K562 (cell line): ENCODE results near the gene TEPSIN. TPM values are rescaled to one million over a fixed set of nuclear protein-coding genes. Genes with fewer than 3 reads are reported as not detected.

Source experiments
- BHLHE40 ChIP-seq: IDR thresholded peaks from 2 replicates; pipeline ENCODE4 v1.6.1; 2011; ENCODE audit warnings: low read length, improper control_type of control experiment
- CXXC5 ChIP-seq: fragments of 250-450 bp; sonication (Bioruptor Pico); IDR thresholded peaks from 2 replicates; pipeline ENCODE4 v1.8.0; 2022; ENCODE audit warnings: inconsistent platforms, mild to moderate bottlenecking, moderate library complexity
- FOXK1 ChIP-seq: sonication (generic); formaldehyde crosslinking; IDR thresholded peaks from 2 replicates; pipeline ENCODE4 v1.8.0; 2022; ENCODE audit warnings: missing genetic modification reagents, mild to moderate bottlenecking, borderline replicate concordance
- GTF2A2 ChIP-seq: IDR thresholded peaks from 2 replicates; pipeline ENCODE4 v1.6.1; 2016; ENCODE audit warnings: mild to moderate bottlenecking, missing genetic modification characterization, missing compliant biosample characterization
- L3MBTL2 ChIP-seq: fragments of 450-650 bp; IDR thresholded peaks from 2 replicates; pipeline ENCODE4 v1.6.1; 2016; ENCODE audit warnings: mild to moderate bottlenecking, moderate library complexity
- MEIS2 ChIP-seq: fragments of 450-650 bp; IDR thresholded peaks from 2 replicates; pipeline ENCODE4 v1.6.1; 2014; ENCODE audit warnings: mild to moderate bottlenecking; ENCODE audit not compliant: partially characterized antibody
- PCBP1 ChIP-seq: fragments of 200-400 bp; formaldehyde crosslinking; IDR thresholded peaks from 2 replicates; pipeline ENCODE4 v1.6.1; 2018; ENCODE audit warnings: mild to moderate bottlenecking, low read depth, low read length; ENCODE audit not compliant: poor library complexity, severe bottlenecking
- SAFB2 ChIP-seq: fragments of 200-400 bp; formaldehyde crosslinking; IDR thresholded peaks from 2 replicates; pipeline ENCODE4 v1.6.1; 2018; ENCODE audit warnings: borderline replicate concordance, low read length, low read depth, moderate library complexity; ENCODE audit not compliant: severe bottlenecking
- SLC30A9 ChIP-seq: fragments of 250-450 bp; sonication (Bioruptor Pico); IDR thresholded peaks from 2 replicates; pipeline ENCODE4 v1.8.0; 2022; ENCODE audit warnings: mild to moderate bottlenecking, moderate library complexity
- SRSF1 ChIP-seq: fragments of 200-400 bp; formaldehyde crosslinking; IDR thresholded peaks from 2 replicates; pipeline ENCODE4 v1.6.1; 2017; ENCODE audit warnings: mild to moderate bottlenecking, low read depth, low read length, moderate library complexity
- TCFL5 ChIP-seq: fragments of 250-450 bp; sonication (Bioruptor Pico); conservative IDR thresholded peaks from 2 replicates; pipeline ENCODE4 v1.6.1; 2021; ENCODE audit warnings: mild to moderate bottlenecking, moderate library complexity, matching md5 sums
- ZFP30 ChIP-seq: fragments of 250-450 bp; sonication (Bioruptor Pico); IDR thresholded peaks from 2 replicates; pipeline ENCODE4 v1.8.0; 2022; ENCODE audit warnings: moderate library complexity, mild to moderate bottlenecking, inconsistent platforms, borderline replicate concordance
- ZNF197 ChIP-seq: fragments of 200-800 bp; sonication (Bioruptor generic); IDR thresholded peaks from 2 replicates; pipeline ENCODE4 v1.6.1; 2016; ENCODE audit warnings: low read depth, missing genetic modification characterization, missing compliant biosample characterization
- ZNF444 ChIP-seq: fragments of 250-450 bp; sonication (Bioruptor Pico); IDR thresholded peaks from 2 replicates; pipeline ENCODE4 v1.4.0; 2020; ENCODE audit warnings: mild to moderate bottlenecking, moderate library complexity
- ZNF507 ChIP-seq: conservative IDR thresholded peaks from 2 replicates; pipeline ENCODE4 v1.6.1; 2017; ENCODE audit warnings: missing genetic modification characterization, missing compliant biosample characterization
- ZSCAN29 ChIP-seq: fragments of 450-650 bp; IDR thresholded peaks from 2 replicates; pipeline ENCODE4 v1.6.1; 2017
- polyA plus RNA-seq, 8 experiments: library from polyadenylated mRNA; depleted of rRNA in 4 of 8; stranded (reverse) in 5 of 8; unstranded in 3 of 8; fragments of >200 nt; fragmentation: Nextera tagmentation in 2 of 8; fragmentation: Illumina TruSeq in 1 of 8; extraction: Ambion mirVana in 2 of 8; extraction: Trizol in 1 of 8; gene quantifications; 2 replicates each; pipeline versions ENCODE4 v1.2.1 to v1.2.3, GENCODE V29; 2011 to 2014; ENCODE audit warnings: inconsistent platforms in 1 of 8, missing spikeins in 1 of 8
- total RNA-seq, 7 experiments: library from RNA; depleted of rRNA in 6 of 7; stranded (reverse); fragments of >200 nt in 6 of 7; fragmentation: Illumina TruSeq in 2 of 7; extraction: Trizol in 2 of 7; gene quantifications; 2 replicates each; pipeline versions ENCODE4 v1.2.1 to v1.2.3, GENCODE V29; 2011 to 2021; ENCODE audit warnings: low replicate concordance in 1 of 7
- TF ChIP-seq, protein P1 (sequence below): IDR thresholded peaks from 2 replicates; pipeline ENCODE4 v1.6.1; 2011; ENCODE audit warnings: borderline replicate concordance, low read depth, mild to moderate bottlenecking, moderate library complexity, low read length; ENCODE audit not compliant: insufficient read depth, poor library complexity, severe bottlenecking
- TF ChIP-seq, protein P2 (sequence below), 2 experiments: fragments of 450-650 bp in 1 of 2; IDR thresholded peaks; 2 replicates each; pipeline ENCODE4 v1.6.1; 2011 to 2017; ENCODE audit warnings: low read depth in 2 of 2, antibody characterized with exemption in 1 of 2, borderline replicate concordance in 1 of 2, low read length in 1 of 2, mild to moderate bottlenecking in 1 of 2, mixed read lengths in 1 of 2; ENCODE audit not compliant: control insufficient read depth in 1 of 2
- TF ChIP-seq, protein P3 (sequence below): sonication (generic); formaldehyde crosslinking; IDR thresholded peaks from 2 replicates; pipeline ENCODE4 v1.8.0; 2022; ENCODE audit warnings: mild to moderate bottlenecking, low read depth, missing genetic modification reagents
- TF ChIP-seq, protein P4 (sequence below): sonication (generic); formaldehyde crosslinking; IDR thresholded peaks from 2 replicates; pipeline ENCODE4 v1.9.0; 2022; ENCODE audit warnings: mild to moderate bottlenecking, missing genetic modification reagents

TEPSIN gene
- total and polyA plus RNA-seq, 9 of the 15 experiments (the other 6 are each of a cell fraction or from before 2014, with no cell fraction given) = 0.80 to 29.8 (median 5.3) TPM

DNA sequence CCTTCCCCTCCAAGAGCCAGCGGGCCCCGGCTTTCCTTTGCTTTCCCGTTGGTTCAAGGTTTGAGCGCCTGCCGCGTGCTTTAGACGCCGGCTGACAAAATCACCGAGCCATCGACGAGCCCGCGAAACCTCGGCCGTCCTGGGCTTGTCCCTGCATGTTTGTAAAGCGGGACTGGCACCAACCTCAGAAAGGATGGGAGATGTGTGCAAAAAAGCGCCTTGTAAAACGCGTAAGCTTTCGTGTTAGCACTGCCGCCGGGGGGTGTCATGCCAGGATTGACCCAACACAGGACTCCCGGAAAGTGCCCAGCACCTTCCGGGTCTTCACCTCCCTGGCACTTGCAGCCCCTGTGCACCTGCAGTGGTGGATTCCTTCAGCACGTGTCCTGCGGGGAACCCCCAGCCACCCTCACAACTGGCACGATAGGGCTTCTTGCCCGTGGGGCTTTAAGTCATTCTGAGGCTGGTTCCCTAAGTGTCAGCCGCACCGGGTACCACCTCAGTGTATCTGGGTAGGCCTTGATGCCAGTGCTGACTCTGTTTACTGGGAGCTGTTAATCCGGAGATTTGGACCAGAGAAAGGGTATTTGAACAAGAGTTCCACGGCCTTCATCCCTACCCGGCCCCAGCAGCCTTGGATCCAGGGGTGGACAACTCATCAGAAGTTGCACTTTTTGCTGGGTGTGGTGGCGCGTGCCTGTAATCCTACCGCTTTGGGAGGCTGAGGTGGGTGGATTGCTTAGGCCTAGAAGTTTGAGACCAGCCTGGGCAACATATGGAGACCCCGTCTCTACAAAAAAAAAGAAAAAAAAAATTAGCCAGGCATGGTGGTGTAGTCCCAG, 1.1 kb upstream of the TEPSIN start (continued):
- TF ChIP-seq, protein P1, sequence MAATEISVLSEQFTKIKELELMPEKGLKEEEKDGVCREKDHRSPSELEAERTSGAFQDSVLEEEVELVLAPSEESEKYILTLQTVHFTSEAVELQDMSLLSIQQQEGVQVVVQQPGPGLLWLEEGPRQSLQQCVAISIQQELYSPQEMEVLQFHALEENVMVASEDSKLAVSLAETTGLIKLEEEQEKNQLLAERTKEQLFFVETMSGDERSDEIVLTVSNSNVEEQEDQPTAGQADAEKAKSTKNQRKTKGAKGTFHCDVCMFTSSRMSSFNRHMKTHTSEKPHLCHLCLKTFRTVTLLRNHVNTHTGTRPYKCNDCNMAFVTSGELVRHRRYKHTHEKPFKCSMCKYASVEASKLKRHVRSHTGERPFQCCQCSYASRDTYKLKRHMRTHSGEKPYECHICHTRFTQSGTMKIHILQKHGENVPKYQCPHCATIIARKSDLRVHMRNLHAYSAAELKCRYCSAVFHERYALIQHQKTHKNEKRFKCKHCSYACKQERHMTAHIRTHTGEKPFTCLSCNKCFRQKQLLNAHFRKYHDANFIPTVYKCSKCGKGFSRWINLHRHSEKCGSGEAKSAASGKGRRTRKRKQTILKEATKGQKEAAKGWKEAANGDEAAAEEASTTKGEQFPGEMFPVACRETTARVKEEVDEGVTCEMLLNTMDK = no peak
- TF ChIP-seq FOXK1 (CRISPR knock-in tag) = 0 out of 2 replicates have a peak, but pooled peaks have one; percentile 30
- no peak for TF ChIP-seq SLC30A9 (CRISPR knock-in tag)
- no peak for TF ChIP-seq BHLHE40
- no peak for TF ChIP-seq ZNF444
- TF ChIP-seq CXXC5 = no peak
- 0 out of 2 replicates have a peak, but pooled peaks have one; percentile 55 for TF ChIP-seq L3MBTL2
- TF ChIP-seq, protein P2, sequence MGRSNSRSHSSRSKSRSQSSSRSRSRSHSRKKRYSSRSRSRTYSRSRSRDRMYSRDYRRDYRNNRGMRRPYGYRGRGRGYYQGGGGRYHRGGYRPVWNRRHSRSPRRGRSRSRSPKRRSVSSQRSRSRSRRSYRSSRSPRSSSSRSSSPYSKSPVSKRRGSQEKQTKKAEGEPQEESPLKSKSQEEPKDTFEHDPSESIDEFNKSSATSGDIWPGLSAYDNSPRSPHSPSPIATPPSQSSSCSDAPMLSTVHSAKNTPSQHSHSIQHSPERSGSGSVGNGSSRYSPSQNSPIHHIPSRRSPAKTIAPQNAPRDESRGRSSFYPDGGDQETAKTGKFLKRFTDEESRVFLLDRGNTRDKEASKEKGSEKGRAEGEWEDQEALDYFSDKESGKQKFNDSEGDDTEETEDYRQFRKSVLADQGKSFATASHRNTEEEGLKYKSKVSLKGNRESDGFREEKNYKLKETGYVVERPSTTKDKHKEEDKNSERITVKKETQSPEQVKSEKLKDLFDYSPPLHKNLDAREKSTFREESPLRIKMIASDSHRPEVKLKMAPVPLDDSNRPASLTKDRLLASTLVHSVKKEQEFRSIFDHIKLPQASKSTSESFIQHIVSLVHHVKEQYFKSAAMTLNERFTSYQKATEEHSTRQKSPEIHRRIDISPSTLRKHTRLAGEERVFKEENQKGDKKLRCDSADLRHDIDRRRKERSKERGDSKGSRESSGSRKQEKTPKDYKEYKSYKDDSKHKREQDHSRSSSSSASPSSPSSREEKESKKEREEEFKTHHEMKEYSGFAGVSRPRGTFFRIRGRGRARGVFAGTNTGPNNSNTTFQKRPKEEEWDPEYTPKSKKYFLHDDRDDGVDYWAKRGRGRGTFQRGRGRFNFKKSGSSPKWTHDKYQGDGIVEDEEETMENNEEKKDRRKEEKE (IDR thresholded peaks at IDR 0.05; ENCODE audit: borderline replicate concordance in 1 of 2, control insufficient read depth in 1 of 2, low read depth in 2 of 2, low read length in 1 of 2) = no peak
- TF ChIP-seq SRSF1 = no peak
- TF ChIP-seq ZNF507 (tag) = no peak
- TF ChIP-seq, protein P3, sequence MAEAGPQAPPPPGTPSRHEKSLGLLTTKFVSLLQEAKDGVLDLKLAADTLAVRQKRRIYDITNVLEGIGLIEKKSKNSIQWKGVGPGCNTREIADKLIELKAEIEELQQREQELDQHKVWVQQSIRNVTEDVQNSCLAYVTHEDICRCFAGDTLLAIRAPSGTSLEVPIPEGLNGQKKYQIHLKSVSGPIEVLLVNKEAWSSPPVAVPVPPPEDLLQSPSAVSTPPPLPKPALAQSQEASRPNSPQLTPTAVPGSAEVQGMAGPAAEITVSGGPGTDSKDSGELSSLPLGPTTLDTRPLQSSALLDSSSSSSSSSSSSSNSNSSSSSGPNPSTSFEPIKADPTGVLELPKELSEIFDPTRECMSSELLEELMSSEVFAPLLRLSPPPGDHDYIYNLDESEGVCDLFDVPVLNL = no peak
- TF ChIP-seq ZSCAN29 = no peak
- no peak for TF ChIP-seq ZNF197 (CRISPR knock-in tag)
- no peak for TF ChIP-seq MEIS2
- TF ChIP-seq GTF2A2 (tag) = no peak
- no peak for TF ChIP-seq PCBP1
- no peak for TF ChIP-seq SAFB2
- TF ChIP-seq TCFL5 (CRISPR knock-in tag) = no peak
- no peak for TF ChIP-seq ZFP30 (CRISPR knock-in tag)
- TF ChIP-seq, protein P4, sequence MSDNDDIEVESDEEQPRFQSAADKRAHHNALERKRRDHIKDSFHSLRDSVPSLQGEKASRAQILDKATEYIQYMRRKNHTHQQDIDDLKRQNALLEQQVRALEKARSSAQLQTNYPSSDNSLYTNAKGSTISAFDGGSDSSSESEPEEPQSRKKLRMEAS (CRISPR knock-in tag) = 0 out of 2 replicates have a peak, but pooled peaks have one; percentile 58
